Aorta (tissue), 5 donors: ENCODE measurements around the gene RAPSN. TPM values are rescaled to one million over a fixed set of nuclear protein-coding genes. Genes with fewer than 3 reads are reported as not detected.
A peak's percentile ranks its signal among the peaks of the same experiment; 100 is the strongest.

Experiments used
- ATAC-seq: fragments of 200-7000 bp; cut with Tn5 transposase; one replicate; pipeline ENCODE4 v1.9.1; 2022; ENCODE audit warnings: moderate library complexity; ENCODE audit not compliant: low FRiP score
- DNase-seq, 2 donors: peaks; one replicate each; pipeline ENCODE4 v3.0.0-alpha.2; 2020
- H3K27ac ChIP-seq, 2 donors: one replicate each; pipeline ENCODE4 v1.5.1; 2013; ENCODE audit warnings: low read length in 2 of 2, mild to moderate bottlenecking in 2 of 2, moderate library complexity in 2 of 2, control low read depth in 1 of 2, inconsistent platforms in 1 of 2, low read depth in 1 of 2
- H3K27me3 ChIP-seq, 2 donors: one replicate each; pipeline ENCODE4 v1.6.1; 2013; ENCODE audit warnings: control low read depth in 1 of 2, low read length in 1 of 2, mild to moderate bottlenecking in 1 of 2, moderate library complexity in 1 of 2; ENCODE audit not compliant: insufficient read depth in 2 of 2, control insufficient read depth in 1 of 2
- H3K36me3 ChIP-seq, 2 donors: one replicate each; pipeline ENCODE4 v1.6.1; 2013; ENCODE audit warnings: control low read depth in 1 of 2, low read length in 1 of 2, mild to moderate bottlenecking in 1 of 2; ENCODE audit not compliant: insufficient read depth in 2 of 2, control insufficient read depth in 1 of 2
- H3K4me1 ChIP-seq, 2 donors: one replicate each; pipeline ENCODE4 v1.6.1; 2013; ENCODE audit warnings: low read length in 2 of 2, control low read depth in 1 of 2, mild to moderate bottlenecking in 1 of 2, moderate library complexity in 1 of 2; ENCODE audit not compliant: insufficient read depth in 2 of 2, control insufficient read depth in 1 of 2
- H3K4me3 ChIP-seq, 2 donors: one replicate each; pipeline ENCODE4 v1.5.1; 2013; ENCODE audit warnings: low read length in 2 of 2, control low read depth in 1 of 2, mild to moderate bottlenecking in 1 of 2
- H3K9me3 ChIP-seq: one replicate; pipeline ENCODE4 v1.6.1; 2013; ENCODE audit warnings: mild to moderate bottlenecking, low read length; ENCODE audit not compliant: control insufficient read depth
- WGBS, 2 donors: extraction: QIAGEN DNeasy Blood & Tissue Kit; methylation state at CpG; one replicate each; pipeline ENCODE4 v1.1.7; 2013; 5-methylcytosine and 5-hydroxymethylcytosine counted together
- intact Hi-C, 2 donors: fragments of 100-400 bp; cut with DNase I; formaldehyde crosslinking; loops; one replicate each; pipeline versions ENCODE4 v1.14.2 to v1.15.0; 2022
- polyA plus RNA-seq, 2 donors: library from polyadenylated mRNA; stranded (reverse); fragments of 200-250 nt; gene quantifications; one replicate each; pipeline ENCODE4 v1.2.3, GENCODE V29; 2013
- total RNA-seq, 2 donors: library from RNA; stranded (reverse); fragmentation: NEBNext Ultra II Directional; extraction: Animal tissue kit (Norgen Biotek cat#: 25700); gene quantifications; one replicate each; pipeline ENCODE4 v1.2.1, GENCODE V29; 2021
- donor health status: healthy with polysubstance abuse.
- donor health status: Bipolar disorder and iron deficiency.
- donor health status: DM: no; HTN: no; CAD: no.
- donor health status: DM: no; HTN: no; CAD: no.
- donor health status: DM: yes; HTN: yes; CAD: no.

The RAPSN gene
- total and polyA plus RNA-seq, 4 donors: 0.46 to 0.71 (median 0.66) TPM; not detected in 1

- Histone ChIP-seq H3K4me1 (no peaks in the 10 kb centered on the region), H3K27me3 (no peaks in the 10 kb centered on the region), H3K27ac (no peak overlapping the region), H3K4me3 (no peak overlapping the region), H3K9me3 (no peaks in the 10 kb centered on the region), H3K36me3 (peaks cover 6 to 8% of the 10 kb centered on the region in 2 donors)
- ATAC-seq: peak; percentile 4
- intact Hi-C loops: loop anchor here in 1 of 2 donors (5.0 kb wide), 2 partner anchors 38 to 53 kb away; no protein-coding TSS in a partner anchor
- peak in 1 of 2 donors; percentile 24 for DNase-seq
- 79 to 81% methylated on average over 7 of the region's 7 CpGs for WGBS, 2 donors
Observed at GRCh38 chr11:47469361-47470179, 20.6 kb upstream of the RAPSN start.

GRCh38 chr11:47468598-47469214 is 19.8 kb upstream of the RAPSN start:
- Histone ChIP-seq H3K9me3 (no peaks in the 10 kb centered on the region), H3K4me3 (no peak overlapping the region), H3K27me3 (no peaks in the 10 kb centered on the region), H3K27ac (no peak overlapping the region), H3K36me3 (peaks cover 6% of the 10 kb centered on the region in 2 donors), H3K4me1 (no peaks in the 10 kb centered on the region)
- DNase-seq: peak in 1 of 2 donors; percentile 26
- intact Hi-C loops: loop anchor here in 1 of 2 donors (5.0 kb wide), 1 partner anchor 54 kb away; no protein-coding TSS in a partner anchor
- ATAC-seq: no peak
- 54 to 57% methylated on average over 8 of the region's 8 CpGs for WGBS, 2 donors

- H3K4me1 ChIP-seq: no peaks in the 10 kb centered on the region
- peaks cover 4 to 6% of the 10 kb centered on the region in 2 donors for H3K36me3 ChIP-seq
- peak in 1 of 2 donors; percentile 37 for DNase-seq
- intact Hi-C loops: loop anchor here in 1 of 2 donors (5.0 kb wide), 1 partner anchor 55 kb away; no protein-coding TSS in a partner anchor
- no peak overlapping the region for H3K4me3 ChIP-seq
- no peak overlapping the region for H3K27ac ChIP-seq
- H3K9me3 ChIP-seq: no peaks in the 10 kb centered on the region
- WGBS, 2 donors: 79 to 82% methylated on average over 7 of the region's 7 CpGs
- ATAC-seq: peak; percentile 17
- no peaks in the 10 kb centered on the region for H3K27me3 ChIP-seq
Observed at GRCh38 chr11:47467357-47467756, 18.4 kb upstream of the RAPSN start.

GRCh38 chr11:47466701-47467250 is 17.8 kb upstream of the RAPSN start:
- ATAC-seq (peak; percentile 59), DNase-seq (peak; percentile 41 to 71)
- 29% methylated on average over 4 of the region's 4 CpGs for WGBS, 2 donors
- Histone ChIP-seq H3K4me1 (no peaks in the 10 kb centered on the region), H3K27me3 (no peaks in the 10 kb centered on the region), H3K36me3 (peaks cover 0 to 6% of the 10 kb centered on the region in 2 donors), H3K27ac (peak overlapping the region in 1 of 2 donors; percentile 5), H3K4me3 (no peak overlapping the region), H3K9me3 (no peaks in the 10 kb centered on the region)
- intact Hi-C loops: loop anchor here in 1 of 2 donors (5.0 kb wide), 1 partner anchor 56 kb away; no protein-coding TSS in a partner anchor

GRCh38 chr11:47466201-47466600 is 17.3 kb upstream of the RAPSN start:
- no peak overlapping the region for H3K4me3 ChIP-seq

GRCh38 chr11:47464483-47464882 is 15.5 kb upstream of the RAPSN start:
- intact Hi-C loops: no loop called here
- H3K36me3 ChIP-seq: no peaks in the 10 kb centered on the region
- H3K27me3 ChIP-seq: no peaks in the 10 kb centered on the region
- 86% methylated on average over 5 of the region's 5 CpGs for WGBS, 2 donors
- DNase-seq: peak in 1 of 2 donors; percentile 42
- H3K9me3 ChIP-seq: no peaks in the 10 kb centered on the region
- no peak overlapping the region for H3K27ac ChIP-seq
- no peaks in the 10 kb centered on the region for H3K4me1 ChIP-seq
- ATAC-seq: no peak
- H3K4me3 ChIP-seq: no peak overlapping the region

More at GRCh38 chr11:47466201-47466600, 17.3 kb upstream of the RAPSN start:
- Histone ChIP-seq H3K4me1 (no peaks in the 10 kb centered on the region), H3K27ac (no peak overlapping the region), H3K36me3 (peaks cover 0 to 3% of the 10 kb centered on the region in 2 donors), H3K27me3 (no peaks in the 10 kb centered on the region), H3K9me3 (no peaks in the 10 kb centered on the region)
- intact Hi-C loops: loop anchor here in 1 of 2 donors (5.0 kb wide), 1 partner anchor 56 kb away; no protein-coding TSS in a partner anchor
- DNase-seq (no peak), ATAC-seq (no peak)
- 14 to 28% methylated on average over 5 of the region's 5 CpGs for WGBS, 2 donors

GRCh38 chr11:47461876-47462275 is 12.9 kb upstream of the RAPSN start:
- H3K4me3 ChIP-seq: no peak overlapping the region
- no peaks in the 10 kb centered on the region for H3K9me3 ChIP-seq
- H3K4me1 ChIP-seq: no peaks in the 10 kb centered on the region
- no peaks in the 10 kb centered on the region for H3K27me3 ChIP-seq
- ATAC-seq (no peak), DNase-seq (no peak)
- no peak overlapping the region for H3K27ac ChIP-seq
- intact Hi-C loops: no loop called here
- 94 to 96% methylated on average over 7 of the region's 7 CpGs for WGBS, 2 donors
- H3K36me3 ChIP-seq: no peaks in the 10 kb centered on the region

DNA sequence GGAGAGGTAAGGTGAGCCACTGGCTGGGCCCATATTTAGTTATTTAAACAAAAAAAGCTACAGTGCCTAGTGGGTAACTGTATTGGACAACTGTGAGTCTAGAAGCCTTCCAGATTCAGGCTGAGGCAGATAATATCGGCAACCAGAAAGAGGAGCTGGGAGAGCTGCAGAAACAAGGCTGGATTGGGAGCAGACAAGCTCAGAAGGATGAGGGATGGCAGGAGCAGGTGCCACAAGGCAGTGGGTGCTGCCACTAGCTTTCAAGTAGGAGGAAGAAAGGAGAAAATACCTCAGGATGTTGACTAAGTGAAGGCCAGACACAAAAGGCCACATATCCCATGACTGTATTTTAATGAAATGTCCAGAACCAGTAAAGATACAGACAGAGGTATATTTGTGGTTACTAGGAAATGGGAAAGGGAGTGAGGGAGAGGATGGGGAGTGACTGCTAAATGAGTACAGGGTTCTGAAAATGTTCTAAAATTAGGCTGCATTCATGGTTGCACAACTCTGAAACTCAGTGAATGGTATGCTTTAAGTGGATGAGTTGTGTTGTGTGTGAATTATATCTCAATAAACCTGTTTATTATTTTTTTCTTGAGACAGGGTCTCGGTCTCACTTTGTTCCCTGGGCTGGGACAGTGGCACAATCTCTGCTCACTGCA is 11.8 kb upstream of the RAPSN start:
- Histone ChIP-seq H3K36me3 (no peaks in the 10 kb centered on the region), H3K27me3 (no peaks in the 10 kb centered on the region), H3K27ac (no peak overlapping the region), H3K4me1 (no peaks in the 10 kb centered on the region), H3K4me3 (no peak overlapping the region), H3K9me3 (no peaks in the 10 kb centered on the region)
- intact Hi-C loops: no loop called here
- WGBS, 2 donors: 95 to 97% methylated on average over 2 of the region's 2 CpGs
- ATAC-seq (no peak), DNase-seq (no peak)
